Measurements from ENCODE around the gene CLEC2B.

Gene CLEC2B

DNA sequence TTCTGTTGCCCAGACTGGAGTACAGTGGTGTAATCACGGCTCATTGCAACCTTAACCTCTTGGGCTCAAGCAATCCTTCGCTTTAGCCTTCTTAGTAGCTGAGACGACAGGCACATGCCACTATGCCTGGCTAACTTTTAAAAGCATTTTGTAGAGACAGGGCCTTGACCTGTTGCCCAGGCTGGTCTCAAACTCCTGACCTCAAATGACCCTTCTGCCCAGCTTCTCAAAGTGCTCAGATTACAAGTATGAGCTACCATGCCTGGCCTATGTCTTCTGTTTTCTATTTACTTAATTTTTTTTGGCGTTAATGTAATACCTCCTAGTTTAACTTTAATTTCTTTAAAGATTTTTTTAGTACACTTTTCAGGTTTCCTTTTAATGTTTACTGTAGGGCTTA, 62.4 kb downstream of the CLEC2B start:
- DNase-seq, result no peak

DNA sequence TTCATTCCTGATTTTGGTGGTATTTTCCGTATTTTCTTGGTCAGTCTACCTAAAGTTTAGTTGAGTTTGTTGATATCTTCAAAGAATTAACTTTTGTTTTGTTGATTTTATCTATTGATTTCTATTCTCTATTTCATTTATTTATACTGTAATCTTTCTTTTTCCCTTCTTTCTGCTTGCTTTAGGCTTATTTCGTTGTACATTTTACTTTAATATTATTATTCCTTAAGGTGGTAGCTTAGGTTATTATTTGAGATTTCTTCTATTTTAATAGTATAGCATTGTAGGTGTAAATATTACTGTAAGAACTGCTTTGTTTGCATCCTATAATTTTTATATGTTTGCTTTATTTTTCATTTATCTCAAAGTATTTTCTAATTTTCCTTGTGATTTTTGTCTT, 63.3 kb downstream of the CLEC2B start:
- no peak for DNase-seq
